ENCODE data around the gene RRAS2.

GRCh38 chr11:14308897-14309387 is 50.0 kb downstream of the RRAS2 start:
- TF ChIP-seq REST (IDR thresholded peaks at IDR 0.05; ENCODE audit: insufficient read depth in 1 of 2, low read depth in 2 of 2, low read length in 2 of 2) (no peak), TAF1 (IDR thresholded peaks at IDR 0.05; ENCODE audit: borderline replicate concordance, insufficient read depth, low read length) (no peak)
